Stimulated activated CD8-positive, alpha-beta memory T cell treated with anti-CD3 and anti-CD28 coated beads, Interleukin-15, amount 100 ng/mL, for 48 hours (primary cell): ENCODE measurements around the gene MAZ.
"Not testable (repeated sequence)": the region's sequence is repeated elsewhere in the genome, so short reads cannot be mapped to it uniquely, and the experiment has no call there.

Source experiments
- DNase-seq, 2 donors: peaks; one replicate each; pipeline ENCODE4 v3.0.0-alpha.2; 2020; ENCODE audit warnings: low read depth in 2 of 2

MAZ gene

GRCh38 chr16:29824589-29825144 is 18.3 kb downstream of the MAZ start:
- no peak for DNase-seq

- DNase-seq = peak in 1 of 2 donors; percentile 33
These were observed 19.1 kb downstream of the MAZ start for GRCh38 chr16:29825145-29826044.

DNA sequence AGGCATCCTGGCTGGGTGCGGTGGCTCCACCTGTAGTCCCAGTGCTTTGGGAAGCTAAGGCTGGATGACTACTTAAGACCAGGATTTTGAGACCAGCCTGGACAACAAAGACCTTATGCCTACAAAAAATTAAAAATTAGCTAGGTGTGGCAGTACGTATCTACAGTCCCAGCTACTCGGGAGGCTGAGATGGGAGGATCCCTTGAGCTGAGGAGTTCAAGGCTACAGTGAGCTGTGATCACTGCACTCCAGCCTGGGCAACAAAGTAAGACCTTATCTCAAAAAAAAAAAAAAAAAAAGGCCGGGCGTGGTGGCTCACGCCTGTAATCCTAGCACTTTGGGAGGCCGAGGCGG is 20.0 kb downstream of the MAZ start:
- DNase-seq = no peak

DNA sequence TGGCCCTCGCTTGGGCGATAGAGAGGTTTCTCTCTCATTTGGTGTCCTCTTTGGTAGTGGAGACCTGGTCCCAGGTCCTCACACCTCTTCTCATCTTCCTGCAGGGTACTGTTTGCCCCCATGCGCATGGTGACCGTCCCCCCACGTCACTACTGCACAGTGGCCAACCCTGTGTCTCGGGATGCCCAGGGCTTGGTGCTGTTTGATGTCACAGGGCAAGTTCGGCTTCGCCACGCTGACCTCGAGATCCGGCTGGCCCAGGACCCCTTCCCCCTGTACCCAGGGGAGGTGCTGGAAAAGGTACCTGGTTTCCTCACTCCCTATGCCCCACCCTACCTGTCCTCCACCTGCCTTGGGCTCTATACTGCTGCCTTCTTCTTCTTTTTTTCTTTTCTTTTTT is 24.4 kb downstream of the MAZ start:
- no peak for DNase-seq

DNA sequence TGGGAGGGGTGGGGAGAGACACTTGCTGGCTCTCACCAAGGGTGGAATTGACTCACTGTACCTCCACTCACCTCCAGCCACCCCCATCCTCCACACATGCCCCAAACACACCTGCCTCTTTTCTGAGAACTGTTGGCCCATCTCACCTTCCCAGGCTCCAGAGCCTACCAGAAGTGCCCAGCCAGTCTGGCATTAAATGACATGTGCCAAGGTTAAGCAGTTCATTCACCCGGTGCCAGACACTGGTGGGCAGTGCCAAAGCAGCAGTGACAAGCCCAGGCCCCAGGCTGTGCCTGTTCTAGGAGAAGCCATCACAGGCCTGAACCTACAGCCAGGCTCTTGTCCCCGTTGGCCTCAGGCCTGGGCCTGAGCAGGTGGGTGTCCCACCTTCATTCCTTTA is 25.2 kb downstream of the MAZ start:
- no peak for DNase-seq

DNA sequence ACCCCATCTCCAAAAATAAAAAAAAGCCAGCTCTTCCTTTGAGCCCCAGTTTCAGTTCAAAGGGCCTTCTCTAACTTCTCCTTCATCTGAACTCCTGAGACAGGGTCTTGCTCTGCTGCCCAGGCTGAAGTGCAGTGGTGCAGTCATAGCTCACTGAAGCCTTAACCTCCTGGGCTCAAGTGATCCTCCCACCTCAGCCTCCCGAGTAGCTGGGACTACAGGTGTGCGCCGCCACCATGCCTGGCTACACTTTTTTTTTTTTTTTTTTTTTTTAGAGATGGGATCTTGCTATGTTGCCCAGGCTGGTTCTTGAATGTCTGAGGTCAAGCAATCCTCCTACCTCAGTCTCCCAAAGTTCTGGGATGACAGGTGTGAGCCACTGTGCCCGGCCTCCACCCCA is 26.9 kb downstream of the MAZ start:
- DNase-seq = not testable (repeated sequence)

DNA sequence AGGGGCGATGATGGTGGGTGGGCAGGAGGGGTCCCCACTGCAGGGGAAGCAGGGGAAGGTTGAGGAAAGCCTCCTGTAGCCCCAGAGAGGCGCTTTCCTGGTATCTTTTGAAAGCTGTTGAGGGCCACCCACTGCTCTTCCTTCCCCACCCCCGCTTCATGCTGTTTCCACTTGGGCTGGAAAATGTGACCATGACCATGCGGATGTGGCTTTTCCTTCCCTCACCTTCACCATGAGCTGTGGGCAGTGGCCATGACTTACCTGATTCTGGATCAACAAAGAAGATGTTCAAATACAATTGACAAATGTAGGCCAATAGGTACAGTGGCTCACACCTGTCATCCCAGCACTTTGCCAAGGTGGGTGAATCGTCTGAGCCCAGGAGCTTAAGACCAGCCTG is 27.8 kb downstream of the MAZ start:
- DNase-seq = no peak

DNA sequence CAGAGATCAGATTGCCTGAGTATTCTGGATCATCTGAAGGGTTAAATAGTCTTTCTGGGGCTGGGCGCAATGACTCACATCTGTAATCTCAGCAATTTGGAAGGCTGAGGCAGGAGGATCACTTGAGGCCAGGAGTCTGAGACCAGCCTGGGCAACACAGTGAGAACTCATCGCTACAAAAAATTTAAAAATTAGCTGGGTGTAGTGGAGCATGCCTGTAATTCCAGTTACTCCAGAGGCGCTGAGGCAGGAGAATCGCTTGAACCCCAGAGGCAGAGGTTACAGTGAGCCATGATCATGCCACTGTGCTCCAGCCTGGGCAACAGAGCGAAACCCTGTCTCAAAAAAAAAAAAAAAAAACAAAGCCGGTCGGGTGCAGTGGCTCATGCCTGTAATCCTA is 29.6 kb downstream of the MAZ start:
- DNase-seq = no peak

DNA sequence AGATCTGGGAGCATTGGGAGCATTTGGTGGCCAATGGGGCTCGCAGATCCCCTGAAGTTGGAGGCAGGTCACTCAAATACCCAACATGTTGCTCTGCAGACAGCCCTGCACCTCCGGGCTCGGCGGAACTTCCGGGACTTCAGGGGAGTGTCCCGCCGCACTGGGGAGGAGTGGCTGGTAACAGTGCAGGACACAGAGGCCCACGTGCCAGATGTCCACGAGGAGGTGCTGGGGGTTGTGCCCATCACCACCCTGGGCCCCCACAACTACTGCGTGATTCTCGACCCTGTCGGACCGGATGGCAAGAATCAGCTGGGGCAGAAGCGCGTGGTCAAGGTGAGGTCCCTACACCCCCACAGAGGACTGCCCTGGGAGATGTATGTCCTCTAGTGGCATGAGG is 30.3 kb downstream of the MAZ start:
- DNase-seq = no peak

GRCh38 chr16:29837841-29838240 is 31.5 kb downstream of the MAZ start:
- DNase-seq = no peak

- DNase-seq = no peak
These were observed 33.5 kb downstream of the MAZ start for GRCh38 chr16:29839822-29840221.

DNA sequence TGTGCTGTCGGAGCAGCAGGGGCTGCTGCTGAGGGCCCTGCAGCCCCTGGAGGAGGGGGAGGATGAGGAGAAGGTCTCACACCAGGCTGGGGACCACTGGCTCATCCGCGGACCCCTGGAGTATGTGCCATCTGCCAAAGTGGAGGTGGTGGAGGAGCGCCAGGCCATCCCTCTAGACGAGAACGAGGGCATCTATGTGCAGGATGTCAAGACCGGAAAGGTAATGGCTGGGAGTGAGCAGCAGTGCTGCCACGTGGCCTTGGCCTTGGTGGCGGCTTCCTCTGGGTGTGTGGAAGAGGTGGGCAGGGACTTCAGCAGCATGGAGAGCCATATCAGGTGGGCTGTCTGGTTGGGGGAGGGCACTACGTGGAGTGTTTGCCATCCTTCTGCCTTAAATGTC is 33.9 kb downstream of the MAZ start:
- DNase-seq = no peak

- DNase-seq = no peak
These were observed 35.3 kb downstream of the MAZ start for GRCh38 chr16:29841631-29842030.

DNA sequence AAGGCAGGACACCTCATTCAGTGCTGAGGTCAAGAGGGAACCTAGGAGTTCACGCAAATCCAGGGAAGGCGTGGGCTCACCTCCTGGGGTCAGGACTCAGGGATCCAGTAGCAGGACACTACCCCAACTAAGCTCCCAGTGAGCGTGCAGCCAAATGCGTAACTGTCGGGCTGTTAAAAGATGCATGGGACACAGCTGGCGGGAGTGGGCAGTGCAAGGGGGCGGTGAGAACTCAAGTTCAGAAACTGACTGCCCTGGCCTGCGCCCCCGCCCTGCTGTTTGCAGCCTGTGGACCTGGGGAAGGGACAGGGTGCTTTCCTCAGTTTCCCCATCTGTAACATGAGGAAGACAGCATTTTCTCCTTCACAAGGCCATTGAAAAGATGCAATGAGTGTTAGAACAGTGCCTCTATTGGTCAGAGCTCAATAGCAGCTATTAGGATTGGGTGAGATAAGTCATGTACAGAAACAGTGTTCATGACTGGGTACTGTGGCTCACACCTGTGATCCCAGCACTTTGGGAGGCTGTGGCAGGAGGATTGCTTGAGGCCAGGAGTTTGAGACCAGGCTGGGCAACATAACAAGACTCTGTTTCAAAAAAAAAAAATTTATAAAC is 36.5 kb downstream of the MAZ start:
- DNase-seq = no peak

DNA sequence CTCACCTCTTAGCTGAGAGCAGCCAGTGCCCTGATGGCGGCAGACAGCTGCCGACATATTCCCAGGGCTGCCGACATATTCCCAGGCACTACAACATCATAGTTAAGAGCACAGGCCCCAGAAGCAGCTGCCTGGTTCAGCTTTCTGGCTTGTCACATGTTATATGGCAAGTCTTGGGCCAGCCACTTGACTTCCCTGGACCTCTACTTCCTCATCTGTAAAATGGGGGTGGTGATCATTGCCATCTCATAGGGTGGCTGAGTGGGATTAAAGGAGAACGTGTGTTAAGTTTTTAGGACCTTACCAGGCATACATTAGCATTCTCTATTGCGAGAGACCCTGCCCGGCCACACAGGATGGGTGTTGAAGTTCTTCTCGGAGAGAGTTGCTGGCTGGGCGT is 37.6 kb downstream of the MAZ start:
- DNase-seq = no peak

DNA sequence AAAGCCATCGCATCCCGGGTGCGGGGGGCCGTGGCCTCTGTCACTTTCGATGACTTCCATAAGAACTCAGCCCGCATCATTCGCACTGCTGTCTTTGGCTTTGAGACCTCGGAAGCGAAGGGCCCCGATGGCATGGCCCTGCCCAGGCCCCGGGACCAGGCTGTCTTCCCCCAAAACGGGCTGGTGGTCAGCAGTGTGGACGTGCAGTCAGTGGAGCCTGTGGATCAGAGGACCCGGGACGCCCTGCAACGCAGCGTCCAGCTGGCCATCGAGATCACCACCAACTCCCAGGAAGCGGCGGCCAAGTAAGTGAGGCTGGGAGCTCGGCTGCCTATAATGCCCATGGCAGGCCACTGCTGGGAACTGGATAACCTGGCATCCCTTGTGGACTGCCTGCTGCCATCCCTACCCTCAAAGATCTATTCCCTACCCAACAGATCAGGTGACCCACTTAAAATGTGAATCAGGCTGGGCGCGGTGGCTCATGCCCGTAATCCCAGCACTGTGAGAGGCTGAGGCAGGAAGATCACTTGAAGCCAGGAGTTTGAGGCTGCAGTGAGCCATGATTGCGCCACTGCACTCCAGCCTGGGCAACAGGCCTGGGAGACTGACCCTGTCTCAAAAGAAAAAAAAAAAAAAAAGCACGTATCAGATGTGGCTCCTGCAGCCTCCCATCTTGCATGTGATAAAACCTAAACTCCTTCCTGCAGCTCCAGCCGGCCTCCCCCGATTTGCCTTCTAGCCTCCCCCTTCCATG is 38.4 kb downstream of the MAZ start:
- DNase-seq = no peak

DNA sequence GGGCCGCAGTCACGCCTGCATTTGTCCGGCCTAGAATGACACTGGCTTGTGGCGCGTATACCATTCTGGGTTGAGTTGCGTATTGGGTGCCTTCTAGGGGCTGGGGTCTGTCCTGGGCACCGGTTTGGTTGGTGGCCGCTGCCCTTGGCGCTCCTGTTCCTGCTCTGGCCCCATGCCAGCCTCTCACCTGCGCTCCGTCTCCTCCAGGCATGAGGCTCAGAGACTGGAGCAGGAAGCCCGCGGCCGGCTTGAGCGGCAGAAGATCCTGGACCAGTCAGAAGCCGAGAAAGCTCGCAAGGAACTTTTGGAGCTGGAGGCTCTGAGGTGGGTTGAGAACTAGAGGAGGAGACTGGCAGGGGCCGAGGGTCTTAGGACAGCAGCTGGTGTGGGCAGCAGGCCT is 39.3 kb downstream of the MAZ start:
- DNase-seq = no peak

DNA sequence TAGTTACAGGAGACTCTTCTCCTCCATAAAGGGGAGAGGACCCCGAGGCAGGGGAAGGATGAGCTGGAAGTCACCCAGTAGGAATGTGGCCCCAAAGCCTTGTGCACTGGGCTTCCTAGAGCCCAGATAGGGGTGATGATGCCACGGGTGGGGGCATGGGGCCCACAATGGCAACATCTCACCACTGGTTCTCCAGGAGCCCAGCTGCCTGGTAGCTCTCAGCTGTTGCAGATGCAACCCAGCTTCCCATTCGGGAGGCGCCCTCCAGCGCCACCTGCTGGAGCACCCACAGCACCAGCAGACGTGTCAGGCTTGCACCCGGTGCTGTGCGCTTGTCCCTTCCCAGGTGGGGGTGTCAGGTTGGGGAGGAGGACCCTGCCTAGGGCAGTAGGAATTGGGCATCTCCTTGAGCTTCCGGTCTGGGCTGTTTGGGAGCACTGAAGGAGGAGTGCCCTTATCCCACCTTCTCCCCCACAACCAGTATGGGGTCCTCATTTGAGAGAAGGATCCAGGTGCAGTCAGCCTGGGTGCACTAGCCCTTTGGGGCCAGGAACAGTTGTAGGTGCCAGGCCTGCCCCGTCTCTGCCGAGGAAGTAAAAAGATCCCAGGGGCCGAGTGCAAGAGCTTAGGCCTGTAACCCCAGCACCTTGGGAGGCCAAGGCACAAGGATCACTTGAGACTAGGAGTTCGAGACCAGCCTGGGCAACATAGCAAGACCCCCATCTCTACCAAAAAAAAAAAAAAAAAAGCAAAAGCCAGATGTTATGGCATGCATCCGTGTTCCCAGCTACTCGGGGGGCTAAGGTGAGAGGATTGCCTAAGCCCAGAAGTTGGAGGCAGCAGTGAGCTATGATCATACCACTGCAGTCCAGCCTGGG is 42.3 kb downstream of the MAZ start:
- peak; percentile 71 to 73 for DNase-seq

DNA sequence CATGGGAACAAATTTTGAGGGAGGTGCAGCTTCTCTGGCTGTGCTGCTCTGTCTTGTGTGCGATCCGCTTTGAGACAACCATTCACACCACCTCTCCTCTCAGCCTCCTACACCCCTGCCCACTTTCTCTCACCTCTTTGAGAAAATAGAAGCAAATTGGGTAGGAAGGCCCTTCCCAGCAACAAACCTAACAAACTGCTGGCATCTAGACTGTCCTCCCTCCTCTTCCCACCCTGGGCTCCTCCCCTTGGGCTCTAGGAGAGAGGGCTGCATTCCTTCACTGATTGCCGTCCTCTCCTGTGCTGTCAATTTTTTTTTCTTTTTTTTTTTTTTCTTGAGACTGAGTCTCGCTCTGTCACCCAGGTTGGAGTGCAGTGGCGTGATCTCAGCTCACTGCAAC is 43.2 kb downstream of the MAZ start:
- DNase-seq = no peak

- no peak for DNase-seq
These were observed 44.7 kb downstream of the MAZ start for GRCh38 chr16:29850998-29851397.

GRCh38 chr16:29852654-29853053 is 46.3 kb downstream of the MAZ start:
- DNase-seq = no peak
